Vagina (tissue), 2 donors: Measurements from ENCODE around the gene KCNN4.

Experiments used
- POLR2A ChIP-seq, 2 donors: fragments of 450-650 bp; IDR thresholded peaks; one replicate each; pipeline ENCODE4 v1.6.1; 2017; ENCODE audit warnings: antibody characterized with exemption in 2 of 2, mild to moderate bottlenecking in 2 of 2, moderate library complexity in 2 of 2
- POLR2AphosphoS5 ChIP-seq, 2 donors: sonication (generic); formaldehyde crosslinking; IDR thresholded peaks; one replicate each; pipeline ENCODE4 v1.9.0; 2017; ENCODE audit warnings: antibody characterized with exemption in 2 of 2, mild to moderate bottlenecking in 2 of 2, low read depth in 1 of 2; ENCODE audit not compliant: insufficient read depth in 1 of 2
- TF ChIP-seq, protein P1 (sequence below), 3 experiments: fragments of 450-650 bp in 2 of 3; fragments of 200-600 bp in 1 of 3; sonication (generic) in 1 of 3; IDR thresholded peaks; one replicate each; pipeline ENCODE4 v1.5.1; 2017 to 2019; ENCODE audit warnings: antibody characterized with exemption in 3 of 3, mild to moderate bottlenecking in 2 of 3, moderate library complexity in 2 of 3

DNA sequence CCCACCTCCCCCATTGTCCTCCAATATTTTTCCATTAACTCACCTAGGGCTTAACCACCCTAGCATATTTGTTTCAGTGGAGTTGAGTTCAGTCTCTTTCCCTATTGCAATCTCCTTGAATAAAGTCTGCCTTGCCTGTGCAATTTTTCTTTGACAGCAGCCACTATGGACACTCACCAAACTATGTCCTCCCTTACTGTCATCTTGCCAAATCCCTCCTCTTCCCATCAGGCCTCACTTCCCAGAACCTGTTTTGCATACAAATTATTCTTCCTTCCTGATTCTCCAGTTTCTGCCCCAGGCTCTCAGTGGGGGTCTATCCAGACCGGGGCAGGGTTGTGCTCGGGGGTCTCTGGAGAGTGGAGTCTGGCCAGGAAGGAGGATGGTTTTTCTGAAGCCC is 23.7 kb upstream of the KCNN4 start:
- TF ChIP-seq, protein P1, sequence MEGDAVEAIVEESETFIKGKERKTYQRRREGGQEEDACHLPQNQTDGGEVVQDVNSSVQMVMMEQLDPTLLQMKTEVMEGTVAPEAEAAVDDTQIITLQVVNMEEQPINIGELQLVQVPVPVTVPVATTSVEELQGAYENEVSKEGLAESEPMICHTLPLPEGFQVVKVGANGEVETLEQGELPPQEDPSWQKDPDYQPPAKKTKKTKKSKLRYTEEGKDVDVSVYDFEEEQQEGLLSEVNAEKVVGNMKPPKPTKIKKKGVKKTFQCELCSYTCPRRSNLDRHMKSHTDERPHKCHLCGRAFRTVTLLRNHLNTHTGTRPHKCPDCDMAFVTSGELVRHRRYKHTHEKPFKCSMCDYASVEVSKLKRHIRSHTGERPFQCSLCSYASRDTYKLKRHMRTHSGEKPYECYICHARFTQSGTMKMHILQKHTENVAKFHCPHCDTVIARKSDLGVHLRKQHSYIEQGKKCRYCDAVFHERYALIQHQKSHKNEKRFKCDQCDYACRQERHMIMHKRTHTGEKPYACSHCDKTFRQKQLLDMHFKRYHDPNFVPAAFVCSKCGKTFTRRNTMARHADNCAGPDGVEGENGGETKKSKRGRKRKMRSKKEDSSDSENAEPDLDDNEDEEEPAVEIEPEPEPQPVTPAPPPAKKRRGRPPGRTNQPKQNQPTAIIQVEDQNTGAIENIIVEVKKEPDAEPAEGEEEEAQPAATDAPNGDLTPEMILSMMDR (IDR thresholded peaks at IDR 0.05) = no peak
- no peak for TF ChIP-seq POLR2A (IDR thresholded peaks at IDR 0.05)
- no peak for TF ChIP-seq POLR2AphosphoS5 (IDR thresholded peaks at IDR 0.05; ENCODE audit: insufficient read depth in 1 of 2, low read depth in 1 of 2)
